ENCODE results near the gene CLCNKB. TPM values are rescaled to one million over a fixed set of nuclear protein-coding genes. Genes with fewer than 3 reads are reported as not detected.

CLCNKB gene
- total RNA-seq, 4 donors from 2014 or later = 7.1 to 42.2 (median 15.4) TPM

DNA sequence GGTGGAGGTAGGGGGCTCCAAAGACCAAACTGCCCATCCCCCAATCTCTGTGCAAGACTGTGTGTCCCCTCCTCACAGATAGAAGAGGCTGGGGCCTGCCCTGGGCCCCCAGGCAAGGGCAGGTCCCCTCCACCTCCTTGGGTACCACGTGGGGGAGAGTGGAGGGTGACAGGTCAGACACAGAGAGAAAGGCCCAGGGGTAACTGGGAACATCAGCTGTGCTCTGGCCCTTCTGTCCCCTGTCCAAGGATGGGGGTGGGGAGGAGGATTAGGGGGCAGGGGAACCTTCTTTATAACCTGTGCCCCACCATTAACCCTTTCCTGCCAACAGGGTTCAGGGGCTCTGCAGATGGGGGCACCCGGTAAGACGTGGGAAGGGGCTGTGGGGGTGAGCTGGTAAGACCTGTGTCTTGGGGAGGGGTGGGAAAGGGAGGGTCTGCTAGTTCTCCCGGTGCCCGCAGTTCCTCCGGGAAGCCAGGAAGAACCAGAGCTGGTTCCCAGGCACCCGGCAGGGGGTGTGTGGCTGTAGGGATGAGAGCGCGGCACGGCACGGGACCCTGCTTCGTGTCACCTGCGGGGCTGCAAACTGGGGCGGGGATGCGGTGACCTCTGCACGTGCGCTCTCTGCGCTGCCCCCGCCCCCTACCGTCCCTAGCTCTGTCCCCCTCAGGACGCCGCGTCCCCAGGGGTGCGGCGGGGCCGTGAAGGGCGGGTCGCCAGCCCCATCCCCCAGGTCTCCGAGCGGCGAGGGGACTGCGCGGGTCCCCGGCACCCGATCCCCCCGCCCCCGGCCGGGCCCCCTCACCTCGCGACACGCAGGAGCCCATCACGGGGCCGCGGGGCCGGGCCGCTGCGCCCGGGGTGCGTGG lies 29.3 kb downstream of the CLCNKB start:
- H3K27ac ChIP-seq = peak overlapping the region in 1 of 3 donors; percentile 65

DNA sequence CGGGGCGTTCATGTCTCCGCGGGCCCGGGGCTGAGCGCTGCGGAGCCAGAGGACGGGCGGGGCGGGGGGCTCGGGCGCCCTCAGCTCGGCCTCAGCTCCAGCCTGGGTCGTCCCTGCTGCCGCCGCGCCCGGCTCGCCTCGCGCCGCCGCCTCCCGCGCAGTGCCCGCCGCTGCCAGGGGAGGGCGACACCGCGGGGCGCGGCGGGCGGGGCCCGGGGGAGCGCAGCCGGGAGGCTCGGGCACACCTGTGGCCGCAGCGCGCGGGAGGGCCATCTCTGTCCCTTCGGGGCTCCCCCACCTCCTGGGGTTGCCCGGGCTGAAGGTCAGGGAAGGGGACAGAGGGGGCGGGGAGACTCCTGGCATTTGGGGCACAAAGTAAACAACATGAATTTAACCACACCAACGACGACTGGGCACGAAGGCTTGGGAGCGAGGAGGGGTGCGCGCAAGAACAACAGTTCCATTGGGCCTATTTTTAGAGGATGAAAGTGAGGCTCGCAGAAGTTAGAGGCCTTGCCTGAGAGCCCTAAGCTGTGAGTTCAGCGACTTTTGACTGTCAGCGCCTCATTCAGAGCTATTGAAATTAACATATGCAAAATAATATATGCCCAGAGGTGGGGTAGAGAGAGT lies 30.0 kb downstream of the CLCNKB start, which contains the start of gene FAM131C:
Gene FAM131C (minus strand): TSS at position 162 of the 630 bp plus-strand sequence. CDS start 209 bp downstream, outside the sequence.
- no peaks in the 10 kb centered on the region for H3K9me3 ChIP-seq
- peaks cover 11 to 48% of the 10 kb centered on the region in 2 donors for H3K4me1 ChIP-seq
- 4 to 5% methylated on average over 11 to 15 of the region's 54 CpGs for WGBS, 2 donors
- peak; percentile 53 to 60 for DNase-seq
- TF ChIP-seq, protein P1, sequence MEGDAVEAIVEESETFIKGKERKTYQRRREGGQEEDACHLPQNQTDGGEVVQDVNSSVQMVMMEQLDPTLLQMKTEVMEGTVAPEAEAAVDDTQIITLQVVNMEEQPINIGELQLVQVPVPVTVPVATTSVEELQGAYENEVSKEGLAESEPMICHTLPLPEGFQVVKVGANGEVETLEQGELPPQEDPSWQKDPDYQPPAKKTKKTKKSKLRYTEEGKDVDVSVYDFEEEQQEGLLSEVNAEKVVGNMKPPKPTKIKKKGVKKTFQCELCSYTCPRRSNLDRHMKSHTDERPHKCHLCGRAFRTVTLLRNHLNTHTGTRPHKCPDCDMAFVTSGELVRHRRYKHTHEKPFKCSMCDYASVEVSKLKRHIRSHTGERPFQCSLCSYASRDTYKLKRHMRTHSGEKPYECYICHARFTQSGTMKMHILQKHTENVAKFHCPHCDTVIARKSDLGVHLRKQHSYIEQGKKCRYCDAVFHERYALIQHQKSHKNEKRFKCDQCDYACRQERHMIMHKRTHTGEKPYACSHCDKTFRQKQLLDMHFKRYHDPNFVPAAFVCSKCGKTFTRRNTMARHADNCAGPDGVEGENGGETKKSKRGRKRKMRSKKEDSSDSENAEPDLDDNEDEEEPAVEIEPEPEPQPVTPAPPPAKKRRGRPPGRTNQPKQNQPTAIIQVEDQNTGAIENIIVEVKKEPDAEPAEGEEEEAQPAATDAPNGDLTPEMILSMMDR (IDR thresholded peaks at IDR 0.05) = peak in 3 of 6 experiments; percentile 71 to 89 (median 77)
- TF ChIP-seq POLR2A (IDR thresholded peaks at IDR 0.05) = no peak
- H3K4me3 ChIP-seq (replicated peaks in 1 of 3) = peak within 1 kb of the TSS in 1 of 3 donors; percentile 37
- intact Hi-C loops (cut with DNase I) = no loop called here
- H3K36me3 ChIP-seq = no peaks in the 10 kb centered on the region
- no peaks in the 10 kb centered on the region for H3K27me3 ChIP-seq
- peak within 1 kb of the TSS in 1 of 3 donors; percentile 65 for H3K27ac ChIP-seq

More for the DNA sequence above, 29.3 kb downstream of the CLCNKB start:
- DNase-seq = peak; percentile 33 to 36
- Histone ChIP-seq H3K36me3 (no peaks in the 10 kb centered on the region), H3K9me3 (no peaks in the 10 kb centered on the region), H3K4me3 (replicated peaks in 1 of 3) (peak overlapping the region in 1 of 3 donors; percentile 37), H3K4me1 (peaks cover 19 to 55% of the 10 kb centered on the region in 2 donors), H3K27me3 (no peaks in the 10 kb centered on the region)
- TF ChIP-seq POLR2A (IDR thresholded peaks at IDR 0.05) = no peak
- TF ChIP-seq, protein P1 (IDR thresholded peaks at IDR 0.05) = no peak
- 10 to 19% methylated on average over 6 to 43 of the region's 49 CpGs for WGBS, 2 donors
- intact Hi-C loops (cut with DNase I) = no loop called here

DNA sequence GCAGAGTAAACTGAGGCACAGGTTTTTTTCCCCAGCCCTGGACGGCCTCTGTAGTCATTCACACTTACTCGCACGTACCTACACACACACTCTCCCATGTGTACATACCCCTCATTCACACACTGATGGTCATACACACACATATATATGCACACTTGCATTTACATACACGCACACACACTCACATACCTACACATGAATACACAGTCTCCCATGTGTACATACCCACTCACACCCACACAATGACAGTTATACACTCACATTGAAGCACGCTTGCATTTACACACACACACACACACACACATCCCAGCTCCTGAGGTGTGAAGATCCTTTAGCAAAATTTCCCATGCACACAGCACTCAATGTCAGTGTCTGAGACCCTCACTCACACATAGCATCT lies 30.6 kb downstream of the CLCNKB start:
- H3K4me3 ChIP-seq (replicated peaks in 1 of 3) = no peak overlapping the region
- DNase-seq = no peak
- no peak for TF ChIP-seq POLR2A (IDR thresholded peaks at IDR 0.05)
- TF ChIP-seq, protein P1 (IDR thresholded peaks at IDR 0.05) = no peak
- H3K36me3 ChIP-seq = no peaks in the 10 kb centered on the region
- H3K27me3 ChIP-seq = no peaks in the 10 kb centered on the region
- no peaks in the 10 kb centered on the region for H3K9me3 ChIP-seq
- H3K4me1 ChIP-seq = peaks cover 8 to 49% of the 10 kb centered on the region in 2 donors
- 81 to 86% methylated on average over 5 of the region's 5 CpGs for WGBS, 2 donors
- intact Hi-C loops (cut with DNase I) = no loop called here
- no peak overlapping the region for H3K27ac ChIP-seq

DNA sequence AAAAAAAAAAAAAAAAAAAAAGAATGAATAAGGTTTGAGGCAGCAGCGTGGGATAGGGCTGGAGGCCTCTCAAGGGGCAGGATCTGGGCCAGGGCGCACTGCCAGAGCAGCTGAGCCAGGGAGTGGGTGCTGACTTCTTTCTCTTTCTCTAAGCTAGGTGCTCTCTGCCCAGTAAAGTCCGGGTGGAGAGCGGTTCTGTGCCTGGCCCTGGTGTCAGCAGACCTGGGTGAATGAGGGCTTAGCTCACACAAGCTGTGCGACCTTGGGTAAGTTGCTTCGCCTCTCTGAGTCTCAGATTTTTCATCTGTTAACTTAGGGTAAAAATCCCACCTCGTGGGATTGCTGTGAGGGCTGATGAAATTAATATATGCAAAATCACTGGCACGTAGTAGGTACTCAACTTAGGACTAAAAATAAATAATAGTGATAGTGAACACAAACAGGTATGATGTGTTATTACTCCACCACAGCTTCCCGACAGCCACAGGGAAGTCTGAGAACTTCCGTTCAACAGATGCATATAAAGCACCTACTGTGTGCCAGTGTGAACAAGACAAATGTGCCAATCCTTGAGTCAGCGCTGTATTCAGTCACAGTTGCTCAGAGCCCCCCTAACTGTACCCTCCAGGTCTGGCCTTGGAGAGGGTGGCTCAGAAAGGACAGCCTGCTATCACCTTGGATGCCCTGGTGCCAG lies 31.9 kb downstream of the CLCNKB start:
- Histone ChIP-seq H3K4me1 (peaks cover 8 to 50% of the 10 kb centered on the region in 2 donors), H3K36me3 (no peaks in the 10 kb centered on the region), H3K27ac (peak overlapping the region in 1 of 3 donors; percentile 52), H3K27me3 (no peaks in the 10 kb centered on the region), H3K9me3 (no peaks in the 10 kb centered on the region), H3K4me3 (replicated peaks in 1 of 3) (no peak overlapping the region)
- 56 to 59% methylated on average over 11 of the region's 11 CpGs for WGBS, 2 donors
- TF ChIP-seq, protein P1 (IDR thresholded peaks at IDR 0.05) = no peak
- TF ChIP-seq POLR2A (IDR thresholded peaks at IDR 0.05) = no peak
- peak; percentile 93 for DNase-seq
- intact Hi-C loops (cut with DNase I) = loop anchor here (2.0 to 5.0 kb wide), 2 partner anchors 113 to 287 kb away; no protein-coding TSS in a partner anchor
